OCI-LY7 (cell line): ENCODE data around the gene CAND2.

Source experiments
- CTCF ChIP-seq: fragments of 200-600 bp; sonication (generic); conservative IDR thresholded peaks from 2 replicates; pipeline ENCODE4 v1.5.1; 2014; ENCODE audit warnings: mild to moderate bottlenecking, antibody characterized with exemption, low read length, moderate library complexity, mixed read lengths
- EZH2phosphoT487 ChIP-seq: fragments of 200-600 bp; sonication (generic); IDR thresholded peaks from 2 replicates; pipeline ENCODE4 v1.6.1; 2018; ENCODE audit warnings: low read depth, borderline replicate concordance, mild to moderate bottlenecking, mixed run types, antibody characterized with exemption, low read length, moderate library complexity, mixed read lengths

- TF ChIP-seq CTCF, result peak; percentile 47; the same call in 1 of the 2 replicates
- no peak for TF ChIP-seq EZH2phosphoT487
Observed at GRCh38 chr3:12815719-12816118, 19.2 kb downstream of the CAND2 start.
